CD4-positive, alpha-beta T cell (primary cell): Measurements from ENCODE around the gene GPRC5C. TPM values are rescaled to one million over a fixed set of nuclear protein-coding genes. Genes with fewer than 3 reads are reported as not detected.

ENCODE experiments used
- ATAC-seq: fragments of 200-7000 bp; cut with Tn5 transposase; one replicate; pipeline ENCODE4 v1.10.0; 2022; ENCODE audit warnings: mild to moderate bottlenecking; ENCODE audit not compliant: poor library complexity
- CTCF ChIA-PET: fragments of 350-600 bp; sonication (Branson Sonifier 250); formaldehyde crosslinking; loops from one replicate; lab custom pipeline; 2021; ENCODE audit warnings: antibody characterized with exemption, inconsistent platforms; lab: Charles Lee
- POLR2A ChIA-PET: fragments of 350-600 bp; sonication (Branson Sonifier 250); formaldehyde crosslinking; loops from one replicate; lab custom pipeline; 2021; ENCODE audit warnings: antibody characterized with exemption, inconsistent platforms; lab: Charles Lee
- DNase-seq, 14 experiments: peaks; one replicate each; pipeline ENCODE4 v3.0.0-alpha.2; 2013 to 2020; ENCODE audit warnings: mixed read lengths in 2 of 14
- H3K27ac ChIP-seq, 2 donors: one replicate each; pipeline versions ENCODE4 v1.5.1 to v1.7.0; 2013; ENCODE audit warnings: low read length in 2 of 2, low read depth in 1 of 2, mild to moderate bottlenecking in 1 of 2
- H3K27me3 ChIP-seq, 2 experiments: 1 replicate in 1 of 2; 2 replicates in 1 of 2; pipeline versions ENCODE4 v1.6.1 to v1.7.0; 2013; ENCODE audit warnings: low read length in 2 of 2, control low read depth in 1 of 2, mild to moderate bottlenecking in 1 of 2, moderate library complexity in 1 of 2; ENCODE audit not compliant: insufficient read depth in 2 of 2, control insufficient read depth in 1 of 2
- H3K36me3 ChIP-seq: one replicate; pipeline ENCODE4 v1.6.1; 2013; ENCODE audit warnings: low read length, control low read depth; ENCODE audit not compliant: insufficient read depth
- H3K4me1 ChIP-seq: one replicate; pipeline ENCODE4 v1.6.1; 2013; ENCODE audit warnings: low read length, control low read depth; ENCODE audit not compliant: insufficient read depth
- H3K4me3 ChIP-seq: one replicate; pipeline ENCODE4 v1.5.1; 2013; ENCODE audit warnings: mild to moderate bottlenecking, low read length, moderate library complexity
- H3K9me3 ChIP-seq, 2 experiments: 1 replicate in 1 of 2; 2 replicates in 1 of 2; pipeline versions ENCODE4 v1.6.1 to v1.7.0; 2013; ENCODE audit warnings: low read length in 2 of 2, mild to moderate bottlenecking in 2 of 2, control low read depth in 1 of 2, moderate library complexity in 1 of 2; ENCODE audit not compliant: control insufficient read depth in 1 of 2, insufficient read depth in 1 of 2
- H3K27ac Mint-ChIP-seq: one replicate; pipeline ENCODE4 v1.8.0; 2020; ENCODE audit warnings: mixed read lengths
- H3K27me3 Mint-ChIP-seq: one replicate; pipeline ENCODE4 v1.8.0; 2021; ENCODE audit warnings: mixed read lengths
- H3K36me3 Mint-ChIP-seq: one replicate; pipeline ENCODE4 v1.8.0; 2021; ENCODE audit warnings: low read depth, mixed read lengths
- H3K4me1 Mint-ChIP-seq: one replicate; pipeline ENCODE4 v1.8.0; 2021; ENCODE audit warnings: low read depth, mixed read lengths
- H3K4me3 Mint-ChIP-seq: one replicate; pipeline ENCODE4 v1.8.0; 2020; ENCODE audit warnings: mild to moderate bottlenecking, mixed read lengths
- H3K9me3 Mint-ChIP-seq: one replicate; pipeline ENCODE4 v1.8.0; 2020; ENCODE audit warnings: mixed read lengths
- intact Hi-C, 2 experiments: fragments of 100-400 bp; cut with DNase I in 1 of 2; cut with micrococcal nuclease in 1 of 2; formaldehyde crosslinking; loops; one replicate each; pipeline versions ENCODE4 v1.15.1 to v1.9.0; 2023 to 2025; cut with DNase I, micrococcal nuclease
- total RNA-seq, 174 experiments: library from RNA in 2 of 174; stranded (reverse) in 2 of 174; gene quantifications; one replicate each; pipeline ENCODE4 v1.2.3 and lab custom pipeline; 2021 to 2026
- TF ChIP-seq, protein P1 (sequence below): fragments of 200-600 bp; IDR thresholded peaks from one replicate; pipeline ENCODE4 v1.8.0; 2022; ENCODE audit warnings: antibody characterized with exemption, mild to moderate bottlenecking

The GPRC5C gene
- total RNA-seq, 2 experiments from 2014 or later: not detected

DNA sequence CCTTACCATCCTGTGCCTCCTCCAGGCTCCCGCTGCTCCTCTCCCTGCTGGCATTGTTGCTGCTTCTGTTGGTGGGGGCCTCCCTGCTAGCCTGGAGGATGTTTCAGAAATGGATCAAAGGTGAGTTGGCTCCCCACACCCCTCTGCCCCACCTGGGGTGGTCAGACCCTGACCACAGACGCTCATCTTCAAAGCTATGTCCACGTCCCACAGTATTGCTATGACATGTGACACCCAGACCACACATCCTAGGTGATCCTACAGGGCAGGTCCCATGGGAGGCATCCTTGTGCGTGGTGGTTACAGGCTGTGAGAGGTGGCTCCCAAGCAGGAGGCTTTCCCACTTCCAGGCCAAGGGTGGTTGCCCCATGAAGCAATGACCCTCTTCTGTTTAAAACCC is 45.5 kb downstream of the GPRC5C start:
- Histone ChIP-seq H3K36me3 (peaks cover 43% of the 10 kb centered on the region), H3K27ac (no peak overlapping the region)
- CTCF ChIA-PET: no interaction called here

DNA sequence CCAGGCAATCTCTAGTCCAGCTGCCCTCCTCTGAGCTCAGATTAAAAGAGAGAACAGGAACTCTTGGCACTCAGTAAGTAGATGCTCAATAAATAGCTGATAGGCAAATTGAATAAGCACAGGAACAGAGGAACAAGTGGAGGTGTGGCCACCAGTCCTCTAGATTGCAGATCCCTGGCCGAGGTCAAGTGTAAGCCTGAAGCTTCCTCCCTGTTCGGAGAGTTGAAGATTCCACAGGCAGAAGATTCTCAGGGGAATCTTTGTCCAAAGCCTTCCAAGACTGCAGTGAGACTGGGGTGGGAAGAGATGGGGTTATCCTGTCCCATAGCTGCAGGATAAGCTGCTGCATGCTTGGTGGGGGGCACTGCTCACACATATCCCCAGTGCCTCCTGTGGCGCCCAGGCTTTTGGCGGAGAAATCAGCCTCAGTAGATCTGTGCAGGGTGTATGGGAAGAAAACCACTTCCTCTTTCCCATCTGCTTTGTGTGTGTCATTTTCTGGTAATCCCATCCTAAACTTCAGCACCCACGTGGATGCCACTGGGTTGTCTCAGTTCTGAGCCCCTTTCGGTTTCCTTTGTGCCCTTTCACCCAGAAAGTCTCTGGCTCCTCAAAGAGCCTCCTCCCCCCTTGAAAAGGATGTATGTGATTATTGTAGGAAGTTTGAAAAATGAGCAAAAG is 46.7 kb downstream of the GPRC5C start:
- DNase-seq: peak in 5 of 14 experiments; percentile 29 to 76 (median 70)
- Mint-ChIP-seq H3K4me1 (peaks cover 60% of the 10 kb centered on the region), H3K9me3 (peaks cover 3% of the 10 kb centered on the region), H3K4me3 (peak overlapping the region; percentile 64), H3K36me3 (peaks cover 26% of the 10 kb centered on the region), H3K27me3 (no peaks in the 10 kb centered on the region), H3K27ac (peak overlapping the region; percentile 12)
- peak overlapping the region; percentile 25 to 31 for H3K27ac ChIP-seq
- intact Hi-C loops: no loop called here
- peaks cover 11 to 12% of the 10 kb centered on the region in 2 experiments for H3K9me3 ChIP-seq
- H3K36me3 ChIP-seq: peaks cover 41% of the 10 kb centered on the region
- no peak overlapping the region for H3K4me3 ChIP-seq
- no peaks in the 10 kb centered on the region for H3K27me3 ChIP-seq
- TF ChIP-seq, protein P1, sequence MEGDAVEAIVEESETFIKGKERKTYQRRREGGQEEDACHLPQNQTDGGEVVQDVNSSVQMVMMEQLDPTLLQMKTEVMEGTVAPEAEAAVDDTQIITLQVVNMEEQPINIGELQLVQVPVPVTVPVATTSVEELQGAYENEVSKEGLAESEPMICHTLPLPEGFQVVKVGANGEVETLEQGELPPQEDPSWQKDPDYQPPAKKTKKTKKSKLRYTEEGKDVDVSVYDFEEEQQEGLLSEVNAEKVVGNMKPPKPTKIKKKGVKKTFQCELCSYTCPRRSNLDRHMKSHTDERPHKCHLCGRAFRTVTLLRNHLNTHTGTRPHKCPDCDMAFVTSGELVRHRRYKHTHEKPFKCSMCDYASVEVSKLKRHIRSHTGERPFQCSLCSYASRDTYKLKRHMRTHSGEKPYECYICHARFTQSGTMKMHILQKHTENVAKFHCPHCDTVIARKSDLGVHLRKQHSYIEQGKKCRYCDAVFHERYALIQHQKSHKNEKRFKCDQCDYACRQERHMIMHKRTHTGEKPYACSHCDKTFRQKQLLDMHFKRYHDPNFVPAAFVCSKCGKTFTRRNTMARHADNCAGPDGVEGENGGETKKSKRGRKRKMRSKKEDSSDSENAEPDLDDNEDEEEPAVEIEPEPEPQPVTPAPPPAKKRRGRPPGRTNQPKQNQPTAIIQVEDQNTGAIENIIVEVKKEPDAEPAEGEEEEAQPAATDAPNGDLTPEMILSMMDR: no peak
- ChIA-PET CTCF (no interaction called here), POLR2A (interaction anchor here (0.8 kb wide), 1 partner anchor 26 kb away, joined by 3 read pairs; no protein-coding TSS in a partner anchor)
- peak; percentile 59 for ATAC-seq
- H3K4me1 ChIP-seq: peaks cover 62% of the 10 kb centered on the region

More for the DNA sequence above, 45.5 kb downstream of the GPRC5C start:
- Histone ChIP-seq H3K4me1 (peaks cover 72% of the 10 kb centered on the region), H3K4me3 (no peak overlapping the region), H3K27me3 (no peaks in the 10 kb centered on the region), H3K9me3 (peaks cover 11 to 12% of the 10 kb centered on the region in 2 experiments)
- TF ChIP-seq, protein P1: no peak
- DNase-seq (no peak), ATAC-seq (no peak)
- H3K27ac Mint-ChIP-seq: peak overlapping the region; percentile 12
- peaks cover 3% of the 10 kb centered on the region for H3K9me3 Mint-ChIP-seq
- H3K36me3 Mint-ChIP-seq: peaks cover 26% of the 10 kb centered on the region
- H3K27me3 Mint-ChIP-seq: no peaks in the 10 kb centered on the region
- H3K4me1 Mint-ChIP-seq: peaks cover 63% of the 10 kb centered on the region
- POLR2A ChIA-PET: no interaction called here
- intact Hi-C loops: no loop called here
- no peak overlapping the region for H3K4me3 Mint-ChIP-seq

DNA sequence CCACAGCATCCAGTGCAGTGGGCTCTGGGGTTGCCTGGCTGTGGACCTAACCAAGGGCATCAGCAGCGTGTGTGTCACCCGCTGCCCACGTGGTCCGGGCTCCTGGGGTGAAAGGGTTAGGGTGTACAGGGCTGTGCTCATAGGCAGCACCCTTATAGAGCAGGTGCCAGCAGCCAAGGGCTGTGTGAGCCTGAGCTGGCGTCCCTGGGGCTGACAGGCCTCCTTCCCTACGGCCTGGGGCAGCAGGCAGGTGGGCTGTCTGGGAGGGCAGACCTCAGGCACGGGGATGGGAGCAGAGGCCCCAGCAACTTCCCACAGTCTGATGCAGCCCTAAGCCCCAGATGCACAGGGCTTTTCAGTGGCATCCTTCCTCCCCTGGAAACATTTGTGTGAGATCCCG is 48.4 kb downstream of the GPRC5C start:
- no peak overlapping the region for H3K4me3 ChIP-seq
- H3K27ac ChIP-seq: no peak overlapping the region
- peaks cover 3% of the 10 kb centered on the region for H3K9me3 Mint-ChIP-seq
- ChIA-PET POLR2A (no interaction called here), CTCF (no interaction called here)
- no peaks in the 10 kb centered on the region for H3K27me3 ChIP-seq
- DNase-seq (no peak), ATAC-seq (no peak)
- peaks cover 47% of the 10 kb centered on the region for H3K4me1 ChIP-seq
- no peaks in the 10 kb centered on the region for H3K27me3 Mint-ChIP-seq
- peaks cover 8 to 11% of the 10 kb centered on the region in 2 experiments for H3K9me3 ChIP-seq
- peaks cover 12% of the 10 kb centered on the region for H3K36me3 Mint-ChIP-seq
- peaks cover 45% of the 10 kb centered on the region for H3K4me1 Mint-ChIP-seq
- peak overlapping the region; percentile 12 for H3K27ac Mint-ChIP-seq
- TF ChIP-seq, protein P1: no peak
- no peak overlapping the region for H3K4me3 Mint-ChIP-seq
- H3K36me3 ChIP-seq: peaks cover 35% of the 10 kb centered on the region
- intact Hi-C loops: no loop called here
